Stomach (tissue), 4 donors: ENCODE data around the gene GPR152.
A peak's percentile ranks its signal among the peaks of the same experiment; 100 is the strongest.

Source experiments
- EP300 ChIP-seq: sonication (generic); formaldehyde crosslinking; IDR thresholded peaks from one replicate; pipeline ENCODE4 v1.6.1; 2017; ENCODE audit warnings: antibody characterized with exemption
- POLR2A ChIP-seq, 4 donors: fragments of 450-650 bp; IDR thresholded peaks; one replicate each; pipeline ENCODE4 v1.6.1; 2016; ENCODE audit warnings: antibody characterized with exemption in 4 of 4, control low read depth in 2 of 4, mild to moderate bottlenecking in 1 of 4, moderate library complexity in 1 of 4
- POLR2AphosphoS5 ChIP-seq, 3 donors: sonication (generic); formaldehyde crosslinking; IDR thresholded peaks; one replicate each; pipeline ENCODE4 v1.6.1; 2016; ENCODE audit warnings: antibody characterized with exemption in 3 of 3
- TF ChIP-seq, protein P1 (sequence below), 7 experiments: fragments of 450-650 bp in 4 of 7; fragments of 200-600 bp in 3 of 7; sonication (generic) in 3 of 7; IDR thresholded peaks; one replicate each; pipeline ENCODE4 v1.5.1; 2016 to 2019; ENCODE audit warnings: antibody characterized with exemption in 7 of 7, control low read depth in 2 of 7, mild to moderate bottlenecking in 1 of 7

DNA sequence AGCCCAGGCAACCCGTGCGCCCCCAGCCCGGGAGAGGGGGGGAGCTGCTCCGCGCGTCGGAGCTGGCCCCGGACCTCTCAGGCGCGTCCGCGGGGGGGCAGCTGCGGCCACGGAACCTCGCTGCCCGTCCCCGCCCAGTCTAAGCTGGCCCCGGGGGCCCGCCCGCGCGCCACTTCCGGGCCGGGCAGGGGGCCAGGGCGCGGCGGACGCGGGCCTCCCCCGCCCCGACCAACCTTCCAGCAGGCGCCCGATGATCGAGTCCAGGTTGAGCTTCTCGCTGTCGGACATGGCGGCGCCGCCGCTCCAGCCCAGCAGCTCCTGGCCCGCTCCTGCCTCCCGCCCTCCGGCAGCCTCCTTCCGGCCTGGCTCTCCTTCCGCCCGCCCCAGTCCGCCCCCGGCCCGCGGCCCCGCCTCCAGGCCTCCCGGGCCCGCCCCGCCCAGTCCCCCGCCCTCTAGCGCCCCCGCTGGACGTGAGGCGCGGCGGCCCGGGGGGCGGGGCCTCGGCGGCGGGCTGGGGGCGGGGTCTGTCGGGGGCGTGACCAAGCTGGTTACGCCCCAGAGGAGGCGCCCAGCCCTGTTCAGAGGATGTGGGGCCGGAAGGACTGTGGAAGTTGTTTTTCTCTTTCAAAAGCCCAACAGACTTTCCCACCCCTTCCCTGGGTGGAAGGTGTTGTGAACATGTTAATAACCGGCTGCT is 50.9 kb downstream of the GPR152 start, which contains the start of gene PPP1CA:
- TF ChIP-seq, protein P1, sequence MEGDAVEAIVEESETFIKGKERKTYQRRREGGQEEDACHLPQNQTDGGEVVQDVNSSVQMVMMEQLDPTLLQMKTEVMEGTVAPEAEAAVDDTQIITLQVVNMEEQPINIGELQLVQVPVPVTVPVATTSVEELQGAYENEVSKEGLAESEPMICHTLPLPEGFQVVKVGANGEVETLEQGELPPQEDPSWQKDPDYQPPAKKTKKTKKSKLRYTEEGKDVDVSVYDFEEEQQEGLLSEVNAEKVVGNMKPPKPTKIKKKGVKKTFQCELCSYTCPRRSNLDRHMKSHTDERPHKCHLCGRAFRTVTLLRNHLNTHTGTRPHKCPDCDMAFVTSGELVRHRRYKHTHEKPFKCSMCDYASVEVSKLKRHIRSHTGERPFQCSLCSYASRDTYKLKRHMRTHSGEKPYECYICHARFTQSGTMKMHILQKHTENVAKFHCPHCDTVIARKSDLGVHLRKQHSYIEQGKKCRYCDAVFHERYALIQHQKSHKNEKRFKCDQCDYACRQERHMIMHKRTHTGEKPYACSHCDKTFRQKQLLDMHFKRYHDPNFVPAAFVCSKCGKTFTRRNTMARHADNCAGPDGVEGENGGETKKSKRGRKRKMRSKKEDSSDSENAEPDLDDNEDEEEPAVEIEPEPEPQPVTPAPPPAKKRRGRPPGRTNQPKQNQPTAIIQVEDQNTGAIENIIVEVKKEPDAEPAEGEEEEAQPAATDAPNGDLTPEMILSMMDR (IDR thresholded peaks at IDR 0.05), result peak in 3 of 7 experiments; percentile 40 to 86 (median 49)
- TF ChIP-seq POLR2AphosphoS5 (IDR thresholded peaks at IDR 0.05) (peak; percentile 7 to 81 (median 76)), EP300 (no peak), POLR2A (IDR thresholded peaks at IDR 0.05) (peak in 1 of 4 donors; percentile 0)
